Activated T-helper 2 cell treated with anti-CD3 and anti-CD28 coated beads, Interferon-gamma antibody, Interleukin-2, Interleukin-4, amounts not matched to agents 10 μg/mL and 5 μg/mL and 100 μg/mL, durations not matched to agents 14 hours and 24 hours and 36 hours (primary cell): ENCODE data around the gene IFNGR1. TPM values are rescaled to one million over a fixed set of nuclear protein-coding genes. Genes with fewer than 3 reads are reported as not detected.

Experiments used
- total RNA-seq: library from RNA; stranded (reverse); gene quantifications from 2 replicates; pipeline ENCODE4 v1.2.3, GENCODE V29; 2022

IFNGR1 gene
- total RNA-seq, 1 donor from 2014 or later, result 26.2 TPM

Other genes starting within 250 kb of the IFNGR1 start
- not detected in 2 replicates for gene IL20RA, start 174.4 kb downstream of the IFNGR1 start, total RNA-seq
- gene IL22RA2, start 45.7 kb downstream of the IFNGR1 start, total RNA-seq, result not detected in 2 replicates